Airway epithelial cell (primary cell): ENCODE measurements around the gene MBD2. TPM values are rescaled to one million over a fixed set of nuclear protein-coding genes. Genes with fewer than 3 reads are reported as not detected.

Experiments
- total RNA-seq: library from RNA; depleted of rRNA; stranded (reverse); fragments of >200 nt; gene quantifications from 2 replicates; pipeline ENCODE4 v1.2.3, GENCODE V29; 2015

The MBD2 gene, protein sequence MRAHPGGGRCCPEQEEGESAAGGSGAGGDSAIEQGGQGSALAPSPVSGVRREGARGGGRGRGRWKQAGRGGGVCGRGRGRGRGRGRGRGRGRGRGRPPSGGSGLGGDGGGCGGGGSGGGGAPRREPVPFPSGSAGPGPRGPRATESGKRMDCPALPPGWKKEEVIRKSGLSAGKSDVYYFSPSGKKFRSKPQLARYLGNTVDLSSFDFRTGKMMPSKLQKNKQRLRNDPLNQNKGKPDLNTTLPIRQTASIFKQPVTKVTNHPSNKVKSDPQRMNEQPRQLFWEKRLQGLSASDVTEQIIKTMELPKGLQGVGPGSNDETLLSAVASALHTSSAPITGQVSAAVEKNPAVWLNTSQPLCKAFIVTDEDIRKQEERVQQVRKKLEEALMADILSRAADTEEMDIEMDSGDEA
- 40.5 and 56.6 TPM in 2 replicates for total RNA-seq

DNA sequence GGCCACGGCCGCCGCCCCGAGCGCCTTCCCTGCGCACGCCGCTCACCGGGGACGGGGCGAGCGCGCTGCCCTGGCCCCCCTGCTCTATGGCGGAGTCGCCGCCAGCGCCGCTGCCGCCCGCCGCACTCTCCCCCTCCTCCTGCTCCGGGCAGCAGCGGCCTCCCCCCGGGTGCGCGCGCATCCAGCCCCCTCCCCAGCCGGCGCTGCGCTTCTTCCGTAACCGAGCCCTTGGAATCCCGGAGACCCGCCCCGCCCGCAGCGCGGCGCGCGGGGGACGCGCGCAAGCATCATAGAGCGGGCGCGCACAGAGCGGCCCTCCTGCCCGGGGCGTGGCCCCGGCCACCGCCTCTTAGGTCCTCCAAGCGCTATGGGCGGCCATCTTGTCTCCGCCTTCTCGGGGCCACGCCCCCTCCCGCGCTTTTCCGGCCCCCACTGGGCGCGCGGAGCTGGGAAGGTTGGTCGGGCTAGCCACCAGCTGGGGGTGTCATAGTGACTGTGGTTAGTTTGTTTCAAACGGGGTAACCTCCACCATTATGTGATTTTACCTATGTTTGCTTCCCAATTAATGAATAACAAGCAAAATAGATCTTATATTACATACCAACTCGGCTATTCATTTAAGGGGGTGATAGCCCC lies at the start of gene MBD2:
Gene MBD2 (minus strand): TSS at position 291 of the 636 bp plus-strand sequence. CDS start 110 bp downstream, at position 181.

Other genes with a start within 250 kb of the MBD2 start
- gene POLI, start 44.8 kb upstream of the MBD2 start, total RNA-seq, result 2.6 and 6.5 TPM in 2 replicates
- 0.51 TPM in 1 of 2 replicates, not detected in the other for gene STARD6, start 133.2 kb upstream of the MBD2 start, total RNA-seq
- gene C18orf54, start 133.2 kb upstream of the MBD2 start, total RNA-seq, result 5.4 TPM in 2 replicates